PFSK-1 (cell line): ENCODE results near the gene EGFLAM.

Experiments
- FOXP2 ChIP-seq: optimal IDR thresholded peaks from 2 replicates; pipeline ENCODE3; 2011; ENCODE audit warnings: borderline replicate concordance, control low read depth, inconsistent platforms; ENCODE audit not compliant: insufficient read depth; ENCODE audit errors: extremely low read length, extremely low read depth
- POLR2AphosphoS5 ChIP-seq: IDR thresholded peaks from 2 replicates; pipeline ENCODE4 v1.6.1; 2012; ENCODE audit warnings: low read depth, mild to moderate bottlenecking, control low read depth, low read length, moderate library complexity
- REST ChIP-seq, 2 experiments: IDR thresholded peaks; 2 replicates each; pipeline versions ENCODE4 v1.6.1 to v1.8.0; 2011 to 2012; ENCODE audit warnings: low read depth in 2 of 2, low read length in 2 of 2, control low read depth in 1 of 2, inconsistent platforms in 1 of 2, mild to moderate bottlenecking in 1 of 2, moderate library complexity in 1 of 2; ENCODE audit not compliant: insufficient read depth in 1 of 2
- SIN3A ChIP-seq: IDR thresholded peaks from 2 replicates; pipeline ENCODE4 v1.6.1; 2012; ENCODE audit warnings: mild to moderate bottlenecking, low read length, moderate library complexity, borderline replicate concordance; ENCODE audit not compliant: insufficient read depth
- TAF1 ChIP-seq: IDR thresholded peaks from 2 replicates; pipeline ENCODE4 v1.6.1; 2012; ENCODE audit warnings: low read length, control low read depth, borderline replicate concordance; ENCODE audit not compliant: insufficient read depth

The EGFLAM gene

DNA sequence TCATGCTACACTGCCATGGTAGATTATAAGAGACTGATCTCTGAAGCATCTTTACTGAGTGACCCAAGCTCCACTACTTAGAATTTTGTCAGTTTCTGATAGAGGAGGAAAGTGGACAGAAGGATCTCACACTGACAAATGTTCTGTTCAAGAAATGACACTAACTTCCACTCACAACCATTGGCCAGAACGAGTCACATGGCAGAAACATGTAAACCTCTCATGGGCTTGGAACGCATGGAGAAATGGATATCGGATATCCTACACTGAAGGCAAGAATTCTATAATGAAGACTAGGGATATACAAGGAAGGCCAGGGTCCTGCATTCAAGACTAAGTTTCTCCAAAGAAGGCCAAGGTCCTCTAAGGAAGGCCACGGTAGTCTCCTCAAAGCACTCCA is 31.1 kb downstream of the EGFLAM start:
- TF ChIP-seq FOXP2: no peak

- no peak for TF ChIP-seq TAF1
- TF ChIP-seq REST (IDR thresholded peaks at IDR 0.05; ENCODE audit: insufficient read depth in 1 of 2, low read depth in 2 of 2, low read length in 2 of 2): no peak
- no peak for TF ChIP-seq FOXP2
- TF ChIP-seq SIN3A: no peak
- TF ChIP-seq POLR2AphosphoS5: no peak
Observed at GRCh38 chr5:38290028-38290653, 31.8 kb downstream of the EGFLAM start.

GRCh38 chr5:38291355-38291754 is 33.0 kb downstream of the EGFLAM start:
- no peak for TF ChIP-seq TAF1
- no peak for TF ChIP-seq SIN3A
- TF ChIP-seq REST (IDR thresholded peaks at IDR 0.05; ENCODE audit: insufficient read depth in 1 of 2, low read depth in 2 of 2, low read length in 2 of 2): no peak
- no peak for TF ChIP-seq FOXP2
- no peak for TF ChIP-seq POLR2AphosphoS5

- no peak for TF ChIP-seq POLR2AphosphoS5
- no peak for TF ChIP-seq SIN3A
- TF ChIP-seq TAF1: no peak
- no peak for TF ChIP-seq FOXP2
- TF ChIP-seq REST (IDR thresholded peaks at IDR 0.05; ENCODE audit: insufficient read depth in 1 of 2, low read depth in 2 of 2, low read length in 2 of 2): no peak
Observed at GRCh38 chr5:38292228-38292627, 33.9 kb downstream of the EGFLAM start.

- TF ChIP-seq POLR2AphosphoS5: no peak
- no peak for TF ChIP-seq FOXP2
- TF ChIP-seq REST (IDR thresholded peaks at IDR 0.05; ENCODE audit: insufficient read depth in 1 of 2, low read depth in 2 of 2, low read length in 2 of 2): no peak
- no peak for TF ChIP-seq TAF1
- TF ChIP-seq SIN3A: no peak
Observed at GRCh38 chr5:38295751-38296150, 37.4 kb downstream of the EGFLAM start.
